Glutamatergic neuron (in vitro differentiated cells): ENCODE measurements around the gene DPYSL3. TPM values are rescaled to one million over a fixed set of nuclear protein-coding genes. Genes with fewer than 3 reads are reported as not detected.

Experiments
- DNase-seq: peaks from one replicate; pipeline ENCODE4 v3.0.0; 2022
- H3K27ac Mint-ChIP-seq: one replicate; pipeline ENCODE4 v1.8.0; 2020; ENCODE audit warnings: mild to moderate bottlenecking, mixed read lengths, inconsistent platforms; ENCODE audit not compliant: unreplicated experiment
- H3K27me3 Mint-ChIP-seq: one replicate; pipeline ENCODE4 v1.8.0; 2020; ENCODE audit warnings: mild to moderate bottlenecking, moderate library complexity, mixed read lengths, inconsistent platforms; ENCODE audit not compliant: unreplicated experiment
- H3K36me3 Mint-ChIP-seq: one replicate; pipeline ENCODE4 v1.8.0; 2020; ENCODE audit warnings: mild to moderate bottlenecking, mixed read lengths, inconsistent platforms; ENCODE audit not compliant: unreplicated experiment
- H3K4me1 Mint-ChIP-seq: one replicate; pipeline ENCODE4 v1.8.0; 2020; ENCODE audit warnings: mild to moderate bottlenecking, low read depth, mixed read lengths, inconsistent platforms; ENCODE audit not compliant: unreplicated experiment
- H3K4me3 Mint-ChIP-seq: one replicate; pipeline ENCODE4 v1.8.0; 2020; ENCODE audit warnings: mild to moderate bottlenecking, mixed read lengths, inconsistent platforms; ENCODE audit not compliant: unreplicated experiment
- H3K9me3 Mint-ChIP-seq: one replicate; pipeline ENCODE4 v1.8.0; 2020; ENCODE audit warnings: mild to moderate bottlenecking, moderate library complexity, mixed read lengths, inconsistent platforms; ENCODE audit not compliant: unreplicated experiment
- total RNA-seq: library from RNA; stranded (reverse); fragmentation: NEBNext Ultra II Directional; extraction: Animal tissue kit (Norgen Biotek cat#: 25700); gene quantifications from one replicate; pipeline ENCODE4 v1.2.1, GENCODE V29; 2021; ENCODE audit not compliant: unreplicated experiment
- TF ChIP-seq, protein P1 (sequence below): fragments of 200-600 bp; sonication (generic); IDR thresholded peaks from one replicate; pipeline ENCODE4 v1.5.0; 2021; ENCODE audit not compliant: partially characterized antibody, unreplicated experiment

The DPYSL3 gene
- total RNA-seq, 1 donor from 2014 or later, result 571 TPM

DNA sequence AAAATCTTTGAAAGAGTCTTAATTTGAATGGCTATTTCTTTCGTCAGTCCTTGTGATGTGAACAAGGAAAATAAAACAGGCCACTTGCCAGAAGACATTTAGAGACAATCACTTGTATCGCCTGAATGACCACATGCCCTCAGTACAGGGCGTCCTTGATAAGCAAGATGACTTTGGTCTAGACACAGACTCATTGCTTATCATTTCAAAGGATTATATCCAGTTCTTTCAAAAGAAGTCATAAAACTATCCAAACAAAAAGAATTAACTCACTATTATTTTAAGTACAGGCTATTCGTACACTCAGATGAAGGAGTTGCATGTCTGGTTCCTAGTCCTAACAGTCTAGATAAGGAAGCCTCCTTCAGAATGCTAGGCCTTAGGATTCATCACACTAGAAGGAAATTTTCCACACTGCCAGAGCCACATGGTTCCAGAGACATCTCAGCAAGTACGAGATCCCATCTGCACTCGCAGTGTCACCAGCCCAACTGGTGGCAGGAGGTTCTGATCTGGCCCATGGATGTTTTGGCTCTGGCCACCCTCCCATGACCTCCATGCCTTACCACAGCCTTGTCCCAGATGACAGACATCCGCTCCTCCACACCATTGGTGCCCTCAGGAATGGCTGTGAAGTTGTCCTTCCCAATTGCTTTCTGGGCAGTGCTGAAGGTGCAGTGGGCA, 109.6 kb downstream of the DPYSL3 start:
- H3K36me3 Mint-ChIP-seq, result peaks cover 12% of the 10 kb centered on the region
- no peak for DNase-seq
- no peak overlapping the region for H3K27ac Mint-ChIP-seq
- H3K27me3 Mint-ChIP-seq, result peaks cover 5% of the 10 kb centered on the region
- TF ChIP-seq, protein P1, sequence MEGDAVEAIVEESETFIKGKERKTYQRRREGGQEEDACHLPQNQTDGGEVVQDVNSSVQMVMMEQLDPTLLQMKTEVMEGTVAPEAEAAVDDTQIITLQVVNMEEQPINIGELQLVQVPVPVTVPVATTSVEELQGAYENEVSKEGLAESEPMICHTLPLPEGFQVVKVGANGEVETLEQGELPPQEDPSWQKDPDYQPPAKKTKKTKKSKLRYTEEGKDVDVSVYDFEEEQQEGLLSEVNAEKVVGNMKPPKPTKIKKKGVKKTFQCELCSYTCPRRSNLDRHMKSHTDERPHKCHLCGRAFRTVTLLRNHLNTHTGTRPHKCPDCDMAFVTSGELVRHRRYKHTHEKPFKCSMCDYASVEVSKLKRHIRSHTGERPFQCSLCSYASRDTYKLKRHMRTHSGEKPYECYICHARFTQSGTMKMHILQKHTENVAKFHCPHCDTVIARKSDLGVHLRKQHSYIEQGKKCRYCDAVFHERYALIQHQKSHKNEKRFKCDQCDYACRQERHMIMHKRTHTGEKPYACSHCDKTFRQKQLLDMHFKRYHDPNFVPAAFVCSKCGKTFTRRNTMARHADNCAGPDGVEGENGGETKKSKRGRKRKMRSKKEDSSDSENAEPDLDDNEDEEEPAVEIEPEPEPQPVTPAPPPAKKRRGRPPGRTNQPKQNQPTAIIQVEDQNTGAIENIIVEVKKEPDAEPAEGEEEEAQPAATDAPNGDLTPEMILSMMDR, result no peak
- H3K9me3 Mint-ChIP-seq, result peaks cover 9% of the 10 kb centered on the region
- peaks cover 1% of the 10 kb centered on the region for H3K4me1 Mint-ChIP-seq
- no peak overlapping the region for H3K4me3 Mint-ChIP-seq

DNA sequence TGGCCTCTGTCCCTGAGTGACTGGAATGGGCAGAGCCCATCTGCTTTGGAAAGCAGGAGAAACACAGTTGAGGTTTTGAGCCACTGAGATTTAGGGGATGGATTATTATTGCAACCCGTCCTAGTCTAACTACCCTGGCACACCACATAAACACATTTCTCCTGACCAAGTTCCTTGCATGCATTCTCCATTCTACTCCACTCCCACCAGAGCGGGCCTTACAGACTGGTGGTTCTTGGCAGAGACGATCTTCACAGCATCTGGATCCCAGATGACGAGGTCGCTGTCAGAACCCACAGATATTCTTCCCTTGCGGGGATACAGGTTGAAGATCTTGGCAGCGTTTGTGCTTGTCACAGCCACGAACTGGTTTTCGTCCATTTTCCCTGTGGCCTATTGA, 111.0 kb downstream of the DPYSL3 start:
- Mint-ChIP-seq H3K36me3 (peaks cover 12% of the 10 kb centered on the region), H3K4me3 (no peak overlapping the region), H3K4me1 (no peaks in the 10 kb centered on the region), H3K27ac (no peak overlapping the region), H3K9me3 (peaks cover 9% of the 10 kb centered on the region), H3K27me3 (peaks cover 5% of the 10 kb centered on the region)
- TF ChIP-seq, protein P1, result no peak
- DNase-seq, result no peak

DNA sequence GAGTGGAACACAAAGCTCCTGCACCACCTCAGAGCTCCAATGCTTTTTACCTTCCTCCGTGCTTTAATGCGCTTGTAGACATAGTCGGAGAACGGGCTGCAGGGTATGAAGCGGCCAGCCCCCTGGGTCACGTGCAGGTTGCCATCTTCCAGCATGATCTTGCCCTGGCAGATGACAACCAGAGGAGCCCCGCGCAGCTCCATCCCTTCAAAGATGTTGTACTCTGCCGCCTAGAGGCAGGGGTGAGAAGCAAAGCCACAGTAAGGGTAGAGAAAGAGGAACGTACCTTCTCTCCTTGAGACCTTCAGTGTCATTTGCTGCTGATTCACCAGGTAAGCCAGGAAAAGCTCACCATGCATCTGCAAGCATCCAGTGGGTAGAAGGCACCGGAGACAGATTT, 112.3 kb downstream of the DPYSL3 start:
- H3K36me3 Mint-ChIP-seq, result peaks cover 12% of the 10 kb centered on the region
- no peak overlapping the region for H3K27ac Mint-ChIP-seq
- peaks cover 9% of the 10 kb centered on the region for H3K9me3 Mint-ChIP-seq
- no peak for DNase-seq
- peaks cover 9% of the 10 kb centered on the region for H3K27me3 Mint-ChIP-seq
- TF ChIP-seq, protein P1, result peak; percentile 20
- H3K4me1 Mint-ChIP-seq, result peaks cover 9% of the 10 kb centered on the region
- no peak overlapping the region for H3K4me3 Mint-ChIP-seq

DNA sequence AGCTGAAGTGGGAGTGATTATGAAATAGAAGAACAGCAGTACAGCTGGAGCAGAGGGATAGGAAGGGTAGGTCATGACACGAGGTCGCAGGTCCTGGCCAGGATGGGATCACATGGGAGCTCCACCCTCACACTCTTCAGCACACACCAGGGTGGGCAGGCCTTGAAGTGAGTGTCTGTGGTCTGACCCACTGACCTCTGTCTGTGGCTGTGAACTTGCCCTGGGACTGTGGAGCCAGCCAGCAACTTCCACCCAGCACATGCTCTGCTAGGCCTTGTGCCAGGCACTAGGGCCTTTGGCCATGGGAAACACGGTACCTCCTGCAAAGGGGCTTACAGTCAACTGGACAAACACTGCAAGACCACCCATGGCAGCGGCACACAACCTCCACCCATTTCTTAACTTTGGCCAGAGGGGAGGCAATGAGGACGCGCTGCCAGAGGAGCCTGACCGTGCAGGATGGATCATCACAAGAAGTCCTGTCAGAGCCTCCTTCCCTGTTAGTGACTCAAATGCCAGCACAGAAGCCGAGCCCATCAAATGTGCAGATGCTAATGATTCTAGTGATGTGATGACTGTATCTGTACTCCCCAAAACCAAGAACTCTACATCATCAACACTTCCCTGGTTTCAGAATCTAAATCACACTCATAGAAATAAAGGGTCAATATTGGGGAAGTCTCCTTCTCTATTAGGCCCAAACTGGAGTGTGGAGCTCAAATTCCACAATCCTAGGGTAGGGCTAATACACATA, 113.6 kb downstream of the DPYSL3 start:
- no peak overlapping the region for H3K27ac Mint-ChIP-seq
- H3K4me3 Mint-ChIP-seq, result no peak overlapping the region
- peaks cover 12% of the 10 kb centered on the region for H3K36me3 Mint-ChIP-seq
- peaks cover 9% of the 10 kb centered on the region for H3K4me1 Mint-ChIP-seq
- no peak for DNase-seq
- peaks cover 12% of the 10 kb centered on the region for H3K9me3 Mint-ChIP-seq
- H3K27me3 Mint-ChIP-seq, result peaks cover 9% of the 10 kb centered on the region
- TF ChIP-seq, protein P1, result no peak
